Tibial artery (tissue), 4 donors: ENCODE results near the gene HBA1.

Experiments
- DNase-seq, 2 donors: peaks; one replicate each; pipeline ENCODE4 v3.0.0-alpha.2; 2019
- H3K27ac ChIP-seq, 2 donors: fragments of 200-600 bp; sonication (generic) in 1 of 2; 1 replicate in 1 of 2; 2 replicates in 1 of 2; pipeline ENCODE4 v1.5.1; 2018 to 2019; ENCODE audit warnings: mild to moderate bottlenecking in 1 of 2
- H3K27me3 ChIP-seq, 2 donors: fragments of 200-600 bp; sonication (generic) in 1 of 2; one replicate each; pipeline versions ENCODE4 v1.5.1 to v1.6.0; 2016 to 2019
- H3K36me3 ChIP-seq, 3 donors: fragments of 200-600 bp; sonication (generic) in 2 of 3; one replicate each; pipeline ENCODE4 v1.5.1; 2016 to 2019; ENCODE audit warnings: mild to moderate bottlenecking in 2 of 3
- H3K4me1 ChIP-seq, 4 donors: fragments of 200-600 bp; sonication (generic) in 2 of 4; 1 replicate in 3 of 4; 2 replicates in 1 of 4; pipeline ENCODE4 v1.5.1; 2016 to 2019
- H3K4me3 ChIP-seq, 2 donors: fragments of 200-600 bp; sonication (generic) in 1 of 2; 1 replicate in 1 of 2; 2 replicates in 1 of 2; pipeline ENCODE4 v1.5.1; 2018 to 2019; ENCODE audit warnings: mild to moderate bottlenecking in 2 of 2
- H3K9me3 ChIP-seq, 3 donors: fragments of 200-600 bp; sonication (generic) in 1 of 3; one replicate each; pipeline ENCODE4 v1.5.1; 2016 to 2019
- intact Hi-C: fragments of 100-400 bp; cut with DNase I; formaldehyde crosslinking; loops from one replicate; pipeline ENCODE4 v1.15.0; 2023; ENCODE audit warnings: low total_unique reads
- TF ChIP-seq, protein P1 (sequence below), 2 experiments: fragments of 200-600 bp in 1 of 2; fragments of 450-650 bp in 1 of 2; IDR thresholded peaks; one replicate each; pipeline ENCODE4 v1.5.1; 2017 to 2019; ENCODE audit warnings: antibody characterized with exemption in 2 of 2, mild to moderate bottlenecking in 1 of 2, moderate library complexity in 1 of 2

Gene HBA1

DNA sequence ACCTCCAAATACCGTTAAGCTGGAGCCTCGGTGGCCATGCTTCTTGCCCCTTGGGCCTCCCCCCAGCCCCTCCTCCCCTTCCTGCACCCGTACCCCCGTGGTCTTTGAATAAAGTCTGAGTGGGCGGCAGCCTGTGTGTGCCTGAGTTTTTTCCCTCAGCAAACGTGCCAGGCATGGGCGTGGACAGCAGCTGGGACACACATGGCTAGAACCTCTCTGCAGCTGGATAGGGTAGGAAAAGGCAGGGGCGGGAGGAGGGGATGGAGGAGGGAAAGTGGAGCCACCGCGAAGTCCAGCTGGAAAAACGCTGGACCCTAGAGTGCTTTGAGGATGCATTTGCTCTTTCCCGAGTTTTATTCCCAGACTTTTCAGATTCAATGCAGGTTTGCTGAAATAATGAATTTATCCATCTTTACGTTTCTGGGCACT is 928 bp downstream of the HBA1 start:
- H3K4me3 ChIP-seq = no peak overlapping the region
- no peak overlapping the region for H3K27ac ChIP-seq
- no peaks in the 10 kb centered on the region for H3K9me3 ChIP-seq
- TF ChIP-seq, protein P1, sequence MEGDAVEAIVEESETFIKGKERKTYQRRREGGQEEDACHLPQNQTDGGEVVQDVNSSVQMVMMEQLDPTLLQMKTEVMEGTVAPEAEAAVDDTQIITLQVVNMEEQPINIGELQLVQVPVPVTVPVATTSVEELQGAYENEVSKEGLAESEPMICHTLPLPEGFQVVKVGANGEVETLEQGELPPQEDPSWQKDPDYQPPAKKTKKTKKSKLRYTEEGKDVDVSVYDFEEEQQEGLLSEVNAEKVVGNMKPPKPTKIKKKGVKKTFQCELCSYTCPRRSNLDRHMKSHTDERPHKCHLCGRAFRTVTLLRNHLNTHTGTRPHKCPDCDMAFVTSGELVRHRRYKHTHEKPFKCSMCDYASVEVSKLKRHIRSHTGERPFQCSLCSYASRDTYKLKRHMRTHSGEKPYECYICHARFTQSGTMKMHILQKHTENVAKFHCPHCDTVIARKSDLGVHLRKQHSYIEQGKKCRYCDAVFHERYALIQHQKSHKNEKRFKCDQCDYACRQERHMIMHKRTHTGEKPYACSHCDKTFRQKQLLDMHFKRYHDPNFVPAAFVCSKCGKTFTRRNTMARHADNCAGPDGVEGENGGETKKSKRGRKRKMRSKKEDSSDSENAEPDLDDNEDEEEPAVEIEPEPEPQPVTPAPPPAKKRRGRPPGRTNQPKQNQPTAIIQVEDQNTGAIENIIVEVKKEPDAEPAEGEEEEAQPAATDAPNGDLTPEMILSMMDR (IDR thresholded peaks at IDR 0.05) = no peak
- peaks cover 10 to 25% (median 19%) of the 10 kb centered on the region in 4 donors for H3K4me1 ChIP-seq
- no peaks in the 10 kb centered on the region for H3K36me3 ChIP-seq
- no peak for DNase-seq
- peaks cover 0 to 67% of the 10 kb centered on the region in 2 donors for H3K27me3 ChIP-seq
- intact Hi-C loops = no loop called here

DNA sequence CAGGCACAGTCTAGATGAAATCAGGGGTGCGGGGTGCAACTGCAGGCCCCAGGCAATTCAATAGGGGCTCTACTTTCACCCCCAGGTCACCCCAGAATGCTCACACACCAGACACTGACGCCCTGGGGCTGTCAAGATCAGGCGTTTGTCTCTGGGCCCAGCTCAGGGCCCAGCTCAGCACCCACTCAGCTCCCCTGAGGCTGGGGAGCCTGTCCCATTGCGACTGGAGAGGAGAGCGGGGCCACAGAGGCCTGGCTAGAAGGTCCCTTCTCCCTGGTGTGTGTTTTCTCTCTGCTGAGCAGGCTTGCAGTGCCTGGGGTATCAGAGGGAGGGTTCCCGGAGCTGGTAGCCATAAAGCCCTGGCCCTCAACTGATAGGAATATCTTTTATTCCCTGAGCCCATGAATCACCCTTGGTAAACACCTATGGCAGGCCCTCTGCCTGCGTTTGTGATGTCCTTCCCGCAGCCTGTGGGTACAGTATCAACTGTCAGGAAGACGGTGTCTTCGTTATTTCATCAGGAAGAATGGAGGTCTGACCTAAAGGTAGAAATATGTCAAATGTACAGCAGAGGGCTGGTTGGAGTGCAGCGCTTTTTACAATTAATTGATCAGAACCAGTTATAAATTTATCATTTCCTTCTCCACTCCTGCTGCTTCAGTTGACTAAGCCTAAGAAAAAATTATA is 1.6 kb downstream of the HBA1 start:
- H3K4me1 ChIP-seq = peaks cover 10 to 25% (median 19%) of the 10 kb centered on the region in 4 donors
- TF ChIP-seq, protein P1 (IDR thresholded peaks at IDR 0.05) = no peak
- peaks cover 0 to 67% of the 10 kb centered on the region in 2 donors for H3K27me3 ChIP-seq
- intact Hi-C loops = no loop called here
- H3K27ac ChIP-seq = no peak overlapping the region
- H3K4me3 ChIP-seq = no peak overlapping the region
- no peaks in the 10 kb centered on the region for H3K36me3 ChIP-seq
- no peaks in the 10 kb centered on the region for H3K9me3 ChIP-seq
- DNase-seq = no peak

DNA sequence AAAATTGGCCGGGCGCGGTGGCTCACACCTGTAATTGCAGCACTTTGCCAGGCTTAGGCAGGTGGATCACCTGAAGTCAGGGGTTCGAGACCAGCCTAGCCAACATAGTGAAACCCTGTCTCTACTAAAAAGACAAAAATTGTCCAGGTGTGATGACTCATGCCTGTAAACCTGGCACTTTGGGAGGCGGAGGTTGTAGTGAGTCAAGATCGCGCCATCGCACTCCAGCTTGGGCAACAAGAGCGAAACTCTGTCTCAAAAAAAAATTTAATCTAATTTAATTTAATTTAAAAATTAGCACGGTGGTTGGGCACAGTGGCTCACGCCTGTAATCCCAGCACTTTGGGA is 2.2 kb downstream of the HBA1 start:
- peaks cover 10 to 25% (median 19%) of the 10 kb centered on the region in 4 donors for H3K4me1 ChIP-seq
- H3K27ac ChIP-seq = no peak overlapping the region
- H3K27me3 ChIP-seq = peaks cover 0 to 62% of the 10 kb centered on the region in 2 donors
- no peak for DNase-seq
- H3K4me3 ChIP-seq = no peak overlapping the region
- TF ChIP-seq, protein P1 (IDR thresholded peaks at IDR 0.05) = no peak
- intact Hi-C loops = no loop called here
- no peaks in the 10 kb centered on the region for H3K9me3 ChIP-seq
- H3K36me3 ChIP-seq = no peaks in the 10 kb centered on the region

DNA sequence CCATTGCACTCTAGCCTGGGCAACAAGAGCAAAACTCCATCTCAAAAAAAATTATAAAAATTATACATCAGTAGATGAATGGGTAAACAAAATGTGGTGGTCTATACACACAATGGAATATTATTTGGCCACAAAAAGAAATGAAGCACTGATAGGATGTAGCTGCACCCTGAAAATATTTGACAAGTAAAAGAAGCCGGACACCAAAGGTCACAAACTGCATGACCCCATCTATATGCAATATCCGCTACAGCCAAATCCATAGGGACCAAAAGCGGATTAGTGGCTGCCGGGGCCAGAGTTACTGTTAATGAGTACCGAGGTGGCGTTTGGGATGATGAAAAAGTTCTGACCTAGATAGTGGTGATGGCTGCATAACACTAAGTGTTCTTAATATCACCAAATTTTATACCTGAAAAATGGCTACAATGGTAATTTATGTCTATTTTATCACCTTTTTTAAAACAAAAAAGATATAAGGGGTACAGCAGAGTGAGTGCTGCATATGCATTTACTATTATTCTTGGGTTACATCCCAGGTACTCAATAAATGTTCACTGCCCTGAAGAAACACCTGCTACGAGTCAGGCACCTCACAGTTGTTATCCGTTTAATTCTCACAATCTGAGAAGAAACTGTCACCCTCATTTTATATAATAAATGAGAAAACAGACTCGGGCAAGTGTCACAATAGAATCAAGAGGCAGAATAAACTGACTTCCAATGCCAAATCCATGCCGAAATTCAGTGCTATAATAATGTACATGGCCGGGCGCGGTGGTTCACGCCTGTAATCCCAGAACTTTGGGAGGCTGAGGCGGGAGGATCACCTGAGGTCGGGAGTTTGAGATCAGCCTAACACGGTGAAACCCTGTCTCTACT is 3.0 kb downstream of the HBA1 start:
- Histone ChIP-seq H3K36me3 (no peaks in the 10 kb centered on the region), H3K4me1 (peaks cover 10 to 25% (median 19%) of the 10 kb centered on the region in 4 donors), H3K27me3 (peaks cover 0 to 60% of the 10 kb centered on the region in 2 donors), H3K4me3 (no peak overlapping the region), H3K27ac (no peak overlapping the region), H3K9me3 (no peaks in the 10 kb centered on the region)
- intact Hi-C loops = loop anchor here (2.0 kb wide), 1 partner anchor 73 kb away; no protein-coding TSS in a partner anchor
- TF ChIP-seq, protein P1 (IDR thresholded peaks at IDR 0.05) = no peak
- DNase-seq = no peak

DNA sequence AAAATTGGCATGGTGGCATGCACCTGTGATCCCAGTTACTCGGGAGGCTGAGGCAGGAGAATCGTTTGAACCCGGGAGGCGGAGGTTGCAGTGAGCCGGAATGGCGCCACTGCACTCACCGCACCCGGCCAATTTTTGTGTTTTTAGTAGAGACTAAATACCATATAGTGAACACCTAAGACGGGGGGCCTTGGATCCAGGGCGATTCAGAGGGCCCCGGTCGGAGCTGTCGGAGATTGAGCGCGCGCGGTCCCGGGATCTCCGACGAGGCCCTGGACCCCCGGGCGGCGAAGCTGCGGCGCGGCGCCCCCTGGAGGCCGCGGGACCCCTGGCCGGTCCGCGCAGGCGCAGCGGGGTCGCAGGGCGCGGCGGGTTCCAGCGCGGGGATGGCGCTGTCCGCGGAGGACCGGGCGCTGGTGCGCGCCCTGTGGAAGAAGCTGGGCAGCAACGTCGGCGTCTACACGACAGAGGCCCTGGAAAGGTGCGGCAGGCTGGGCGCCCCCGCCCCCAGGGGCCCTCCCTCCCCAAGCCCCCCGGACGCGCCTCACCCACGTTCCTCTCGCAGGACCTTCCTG is 3.7 kb downstream of the HBA1 start, which contains the start of gene HBQ1:
HBQ1 (plus strand) TSS at position 359 of the 575 bp plus-strand sequence; CDS start at position 387, 28 bp downstream.
- Histone ChIP-seq H3K4me1 (peaks cover 10 to 25% (median 19%) of the 10 kb centered on the region in 4 donors), H3K36me3 (peaks cover 0 to 4% (median 0%) of the 10 kb centered on the region in 3 donors), H3K4me3 (peak within 1 kb of the TSS; percentile 21 to 36), H3K27me3 (peaks cover 0 to 53% of the 10 kb centered on the region in 2 donors), H3K9me3 (no peaks in the 10 kb centered on the region), H3K27ac (no peak within 1 kb of the TSS)
- no peak for DNase-seq
- TF ChIP-seq, protein P1 (IDR thresholded peaks at IDR 0.05) = peak; percentile 7 to 22
- intact Hi-C loops = loop anchor here (2.0 kb wide), 1 partner anchor 73 kb away; no protein-coding TSS in a partner anchor
